GM19372 (cell line): ENCODE measurements around the gene ELOVL3.
"Not testable (repeated sequence)": the region's sequence is repeated elsewhere in the genome, so short reads cannot be mapped to it uniquely, and the experiment has no call there.

Experiments
- ATAC-seq: cut with Tn5 transposase; IDR thresholded peaks from one replicate; pipeline ENCODE4 v1.9.1; 2021; ENCODE audit warnings: mild to moderate bottlenecking, low read depth, moderate library complexity; ENCODE audit not compliant: unreplicated experiment

ELOVL3 gene

DNA sequence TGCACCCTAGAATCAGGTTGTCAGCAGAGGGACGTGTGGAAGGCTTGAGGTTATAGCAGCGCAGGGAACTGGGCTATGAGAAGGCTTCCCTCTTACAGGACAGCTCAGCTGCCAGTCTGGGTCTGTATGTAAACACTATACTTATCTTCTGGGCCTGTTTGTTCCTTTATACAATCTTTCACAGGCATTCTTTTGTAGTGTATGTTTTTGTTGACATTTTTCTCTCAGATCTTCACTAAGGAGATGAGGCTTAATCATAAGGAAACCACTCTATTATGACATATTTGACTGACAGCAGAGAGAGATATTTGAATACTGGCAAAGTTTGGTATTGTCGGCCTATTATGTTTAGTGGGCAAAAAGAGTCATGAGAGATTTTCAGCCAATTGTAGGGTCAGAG lies 20.2 kb downstream of the ELOVL3 start:
- no peak for ATAC-seq

DNA sequence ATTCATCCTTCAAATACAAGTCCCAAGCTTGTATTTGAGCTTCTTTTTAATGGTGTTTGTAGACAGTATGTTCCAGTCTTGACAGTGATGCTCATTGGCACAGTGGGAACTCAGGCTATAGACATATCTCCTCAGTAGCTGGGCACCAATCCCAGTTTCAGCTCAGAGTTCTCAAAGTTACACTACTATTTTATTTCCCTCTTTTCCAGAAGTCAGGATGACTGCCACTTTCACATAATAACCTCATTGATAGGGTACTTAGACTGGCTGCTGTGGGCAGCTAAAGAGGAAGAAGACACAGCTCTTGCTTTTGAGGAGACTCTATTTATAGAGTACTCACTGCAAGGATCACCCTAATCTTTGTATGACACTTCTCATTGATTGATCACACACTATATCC lies 21.6 kb downstream of the ELOVL3 start:
- ATAC-seq: no peak

DNA sequence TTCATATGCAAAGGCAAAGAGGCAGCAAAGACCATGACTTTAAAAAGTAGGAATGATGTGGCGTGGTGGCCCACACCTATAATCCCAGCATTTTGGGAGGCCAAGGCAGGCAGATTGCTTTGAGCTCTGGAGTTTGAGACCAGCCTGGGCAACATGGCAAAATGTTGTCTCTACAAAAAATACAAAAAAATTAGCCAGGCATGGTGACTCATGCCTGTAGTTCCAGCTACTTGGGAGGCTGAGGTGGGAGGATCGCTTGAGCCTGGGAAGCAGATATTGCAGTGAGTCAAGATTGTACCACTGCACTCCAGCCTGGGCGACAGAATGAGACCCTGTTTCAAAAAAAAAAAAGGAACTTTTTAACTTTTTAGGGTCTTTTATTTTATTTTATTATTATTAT lies 26.4 kb downstream of the ELOVL3 start:
- ATAC-seq: not testable (repeated sequence)

DNA sequence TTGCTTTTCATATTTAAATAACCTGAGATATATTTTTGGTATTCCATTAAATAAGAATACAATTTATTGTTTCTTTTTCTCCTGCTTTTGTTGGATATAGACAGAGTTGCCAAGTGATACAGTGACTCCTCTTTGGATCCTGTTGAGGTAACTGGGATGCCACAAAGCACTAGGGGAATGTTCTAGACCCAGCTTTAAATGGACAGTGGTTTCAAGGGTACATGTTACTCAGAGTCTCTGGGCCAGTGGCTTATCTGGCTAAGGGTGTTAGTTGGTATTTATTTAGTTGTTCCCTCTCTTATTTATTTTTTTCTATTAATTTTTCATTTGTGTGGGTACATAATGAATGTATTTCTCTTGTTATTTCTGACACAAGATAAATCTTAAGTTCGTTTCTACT lies 28.3 kb downstream of the ELOVL3 start:
- no peak for ATAC-seq

DNA sequence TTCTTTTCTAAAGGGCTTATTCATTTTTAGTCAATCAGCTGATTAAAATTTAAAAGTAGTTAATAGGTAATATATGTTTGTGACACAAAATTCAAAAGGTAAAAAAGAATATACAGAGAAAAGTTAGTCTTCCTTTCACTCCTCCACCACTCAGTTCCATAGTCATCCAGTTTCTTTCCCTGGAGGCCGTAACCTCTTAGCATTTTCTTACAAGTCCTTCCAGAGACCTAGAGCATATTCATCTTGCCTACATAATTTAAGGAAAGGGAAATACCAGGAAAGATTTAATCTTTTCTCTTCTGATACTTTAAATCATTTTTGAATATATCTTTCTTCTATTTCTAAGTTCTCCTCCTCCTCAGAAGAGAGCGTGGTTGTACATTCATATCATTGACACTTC lies 29.3 kb downstream of the ELOVL3 start:
- no peak for ATAC-seq

DNA sequence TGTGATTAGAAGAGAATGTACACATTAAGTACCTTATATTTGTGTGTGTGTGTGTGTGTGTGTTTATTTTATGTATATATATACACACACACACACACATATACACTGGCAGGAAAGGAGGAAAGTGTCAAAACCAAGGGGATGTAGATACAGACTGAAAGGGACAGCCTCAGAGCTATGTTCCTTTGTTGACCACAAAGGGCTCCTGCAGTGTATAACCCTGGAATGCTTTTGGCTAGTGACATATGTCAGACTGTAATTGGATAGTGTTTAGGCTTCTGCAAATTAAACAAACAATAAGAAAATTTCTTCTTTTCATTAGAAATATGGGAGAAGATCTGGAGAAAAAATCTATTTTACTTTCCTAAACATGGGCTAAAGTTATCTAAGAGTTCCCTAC lies 35.1 kb downstream of the ELOVL3 start:
- ATAC-seq: no peak

DNA sequence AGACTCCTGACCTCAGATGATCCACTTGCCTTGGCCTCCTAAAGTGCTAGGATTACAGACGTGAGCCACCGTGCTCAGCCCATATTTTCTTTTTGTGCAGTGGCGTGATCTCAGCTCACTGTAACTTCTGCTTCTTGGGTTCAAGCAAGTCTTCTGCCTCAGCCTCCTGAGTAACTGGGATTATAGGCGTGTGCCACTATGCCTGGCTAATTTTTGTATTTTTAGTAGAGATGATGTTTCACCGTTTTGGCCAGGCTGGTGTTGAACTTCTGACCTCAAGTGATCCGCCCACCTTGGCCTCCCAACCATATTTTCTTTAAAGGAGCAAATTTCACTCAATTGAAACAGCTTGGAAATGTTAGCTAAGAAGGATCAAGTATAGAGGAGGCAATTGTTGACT lies 35.7 kb downstream of the ELOVL3 start:
- no peak for ATAC-seq

DNA sequence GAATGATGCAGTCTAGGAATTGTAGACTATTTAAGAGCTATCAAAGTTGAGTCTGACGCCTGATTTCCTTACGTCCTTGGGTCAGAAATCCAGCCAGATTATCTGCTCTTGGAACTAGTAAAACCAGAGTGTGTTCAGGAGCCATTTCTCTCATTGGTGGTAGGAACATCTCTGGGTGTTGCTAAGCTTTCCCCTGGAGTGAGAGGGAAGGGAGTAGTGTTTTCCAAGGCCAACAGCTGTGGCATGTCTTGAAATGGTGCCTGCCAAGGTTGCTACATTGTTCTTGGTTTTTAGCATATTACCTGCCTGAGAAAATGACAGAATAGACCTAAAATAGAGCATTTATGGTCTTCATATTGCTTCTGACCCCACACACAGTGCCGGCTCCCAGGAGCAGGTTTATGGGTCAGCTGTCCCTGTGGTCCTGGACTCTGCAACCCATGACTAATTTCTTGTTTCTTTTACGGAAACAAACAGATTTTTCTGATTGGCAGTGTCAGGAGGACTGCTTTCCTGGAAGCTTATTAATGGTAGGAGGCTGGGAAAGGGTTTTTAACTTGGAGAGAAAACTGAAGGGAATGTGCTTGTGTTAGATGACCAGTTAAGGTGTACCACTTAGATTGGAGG lies 36.8 kb downstream of the ELOVL3 start:
- no peak for ATAC-seq

DNA sequence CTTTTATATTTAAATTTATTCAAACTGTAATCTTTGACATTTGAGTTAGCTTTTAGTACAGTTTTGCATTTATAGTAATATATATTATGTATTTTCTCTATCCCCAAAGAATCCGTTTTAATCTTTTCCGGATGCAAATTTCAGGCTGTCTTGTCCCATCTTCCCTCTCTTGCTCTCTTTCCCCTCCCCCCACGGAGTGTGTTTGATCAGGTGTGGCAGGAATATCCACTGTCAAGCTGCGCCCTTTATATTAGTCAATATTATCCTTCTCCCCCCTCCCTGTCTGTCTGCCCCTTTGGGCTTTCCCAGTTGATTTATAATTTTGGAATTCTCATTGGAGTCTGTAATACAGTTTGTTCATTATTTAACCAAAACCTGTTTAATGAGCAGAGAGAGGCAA lies 38.3 kb downstream of the ELOVL3 start:
- no peak for ATAC-seq

DNA sequence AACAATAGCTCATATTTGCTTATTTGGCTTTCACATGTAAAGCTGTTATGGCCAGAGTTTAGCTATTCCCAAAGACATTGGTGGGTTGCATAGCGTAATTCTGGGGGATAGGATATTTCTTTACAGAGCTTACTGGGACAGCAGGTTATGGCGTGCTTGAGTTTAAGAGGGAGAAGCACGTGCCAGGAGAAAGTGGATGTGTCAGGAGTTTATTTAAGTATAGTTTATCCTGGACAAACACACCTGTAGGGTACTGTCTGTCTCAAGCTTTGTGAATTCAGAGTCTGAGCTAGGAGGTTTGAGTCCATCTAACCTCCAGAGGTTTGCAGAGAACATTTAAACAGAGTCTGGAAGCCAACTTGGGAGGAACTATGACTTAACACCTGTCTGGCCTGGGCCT lies 40.6 kb downstream of the ELOVL3 start:
- no peak for ATAC-seq

DNA sequence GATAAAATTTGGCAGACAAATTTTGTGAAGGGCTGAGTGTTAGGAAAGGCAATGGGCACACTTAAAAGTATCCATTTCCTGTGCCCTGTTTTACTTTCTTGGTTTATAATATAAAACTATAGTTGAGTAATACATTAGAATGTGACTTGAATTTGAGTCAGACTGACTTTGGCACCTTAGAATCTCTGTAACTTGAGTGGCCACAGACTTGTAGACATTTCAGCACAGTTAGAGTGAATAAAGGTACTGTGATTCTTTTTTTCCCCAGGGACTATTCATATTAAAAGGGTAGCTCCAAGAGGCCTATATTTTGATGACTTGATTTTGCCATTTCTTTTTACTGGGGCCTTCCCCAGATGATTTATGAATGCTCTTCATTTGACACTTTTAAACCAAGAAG lies 41.6 kb downstream of the ELOVL3 start:
- no peak for ATAC-seq

DNA sequence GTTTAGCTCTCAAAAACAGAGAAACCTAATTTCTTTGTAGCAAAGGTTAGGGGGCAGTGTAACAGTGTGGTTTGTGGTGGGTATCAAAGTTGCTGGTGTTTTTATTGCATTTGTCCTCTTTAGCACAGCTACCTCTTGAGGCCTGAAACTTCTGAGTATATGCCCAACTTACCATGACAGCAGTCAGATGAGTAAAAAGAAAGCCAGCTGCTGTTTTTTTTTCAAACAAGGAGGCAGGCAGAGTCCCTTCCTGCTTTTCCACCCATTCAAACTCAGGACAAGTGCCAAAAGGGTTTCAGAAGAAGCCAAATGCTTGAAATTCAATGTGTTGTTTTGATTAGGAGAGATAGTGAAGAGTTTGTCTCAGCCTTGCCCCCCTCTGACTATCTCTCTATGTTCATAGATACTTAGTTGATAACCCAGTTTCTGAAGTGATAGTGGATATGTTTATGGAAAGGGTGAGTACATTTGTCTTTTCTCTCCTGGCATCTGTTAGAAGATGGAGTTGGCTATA lies 42.3 kb downstream of the ELOVL3 start:
- ATAC-seq: no peak

DNA sequence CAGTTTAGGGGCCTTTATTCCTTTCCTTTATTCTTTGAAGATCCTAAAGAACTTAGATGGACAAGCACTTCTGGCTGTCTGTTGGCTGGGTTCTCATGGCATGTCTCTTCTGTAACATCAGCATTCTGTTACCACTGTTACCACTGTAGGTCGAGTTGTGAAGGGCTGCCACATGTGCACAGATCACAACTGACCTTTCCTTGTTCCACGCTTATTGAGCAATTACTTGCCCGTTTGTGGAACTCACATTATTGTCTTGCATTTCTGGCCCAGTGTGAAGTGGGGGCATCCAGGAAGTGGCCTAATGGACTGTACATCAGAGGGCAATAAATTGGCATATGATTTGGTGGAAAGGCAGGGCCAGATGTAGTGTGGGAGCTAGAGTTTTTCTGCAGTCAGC lies 42.9 kb downstream of the ELOVL3 start:
- ATAC-seq: no peak

DNA sequence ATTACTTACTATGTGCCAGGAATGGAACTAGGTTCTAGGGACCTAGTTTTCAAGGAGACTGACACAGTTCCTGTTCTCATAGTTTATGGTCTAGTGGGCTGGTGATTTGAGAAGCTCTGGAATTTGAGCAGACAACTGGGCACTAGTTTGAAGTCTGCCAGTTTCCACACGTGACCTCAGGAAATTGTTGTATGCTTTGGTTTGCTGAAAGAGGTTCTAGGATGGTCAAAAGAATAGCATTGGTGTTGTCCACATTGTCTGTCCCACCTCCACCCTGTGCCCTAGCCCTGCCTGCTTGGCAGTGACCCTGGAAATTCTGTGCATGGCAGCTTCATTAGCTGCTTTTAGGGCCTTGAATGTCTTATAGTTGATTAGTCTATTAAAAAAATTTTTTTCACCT lies 48.0 kb downstream of the ELOVL3 start:
- no peak for ATAC-seq

DNA sequence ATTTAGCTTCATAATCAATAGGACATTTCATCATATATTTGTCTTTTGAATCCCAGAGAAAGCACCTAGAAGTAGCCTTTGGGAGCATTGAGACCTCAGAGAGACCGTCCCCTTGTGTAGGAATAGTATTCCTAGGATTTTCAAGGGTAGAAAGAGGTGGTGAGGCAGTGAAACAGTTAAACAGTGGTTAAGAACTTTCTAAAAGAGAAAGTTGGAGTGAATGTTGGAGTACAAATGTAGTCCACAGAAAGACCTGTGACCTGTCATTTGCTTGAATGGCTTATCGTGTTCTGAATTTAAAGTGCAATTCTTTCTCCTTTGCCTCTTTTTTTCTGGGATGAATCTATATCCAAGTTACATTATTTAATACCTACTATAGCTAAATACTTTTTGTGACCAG lies 49.2 kb downstream of the ELOVL3 start:
- no peak for ATAC-seq

DNA sequence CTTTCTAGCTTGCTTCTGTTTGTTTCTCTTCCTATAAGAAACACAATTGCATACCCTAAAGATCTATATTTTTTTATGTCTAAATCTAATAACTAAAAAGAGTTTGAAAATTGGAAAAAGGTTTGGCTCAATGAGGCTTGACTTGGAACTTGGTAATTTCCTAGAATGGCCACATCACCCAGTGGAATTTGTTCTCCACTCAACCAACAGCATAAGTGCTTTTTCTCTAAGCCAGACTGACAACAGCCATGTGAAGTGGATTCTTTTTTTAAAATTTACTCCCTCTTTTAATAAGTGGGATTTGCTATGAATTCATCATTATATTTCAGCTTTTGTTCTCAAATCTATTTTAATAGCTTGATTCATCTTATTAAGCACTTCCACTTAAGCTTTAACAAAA lies 53.0 kb downstream of the ELOVL3 start:
- ATAC-seq: no peak
